Measurements from ENCODE around the gene ATXN7L3B. TPM values are rescaled to one million over a fixed set of nuclear protein-coding genes. Genes with fewer than 3 reads are reported as not detected.

ATXN7L3B gene
- total RNA-seq, 1 experiment from 2014 or later, result 30.6 TPM

DNA sequence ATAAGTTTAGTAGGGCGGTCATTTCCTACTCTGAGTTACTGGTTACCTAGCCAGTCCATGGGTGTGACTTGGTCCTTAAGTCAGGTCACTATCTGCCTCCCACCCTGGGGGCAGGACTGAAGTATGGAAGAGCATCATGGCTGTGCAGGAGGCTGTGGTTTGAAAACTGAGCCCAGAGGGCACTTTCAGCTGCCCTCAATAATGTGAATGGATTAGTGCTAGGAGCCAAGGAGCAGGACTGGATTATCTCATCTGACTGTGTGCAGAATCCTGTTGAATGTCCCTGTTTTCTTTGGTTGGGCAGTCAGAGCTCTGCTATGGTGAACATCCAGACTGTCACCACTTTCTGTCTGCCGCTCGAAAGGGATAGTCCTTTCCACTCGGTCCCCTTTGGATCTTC lies 1.6 kb downstream of the ATXN7L3B start:
- POLR2A ChIA-PET, result no interaction called here
- H3K9me3 ChIP-seq, result no peaks in the 10 kb centered on the region
- intact Hi-C loops (cut with micrococcal nuclease; ENCODE audit: unreplicated experiment), result loop anchor here (5.0 kb wide), 2 partner anchors 62 to 222 kb away; no protein-coding TSS in a partner anchor
- DNase-seq, result no peak
- H3K4me3 ChIP-seq (ENCODE audit: low read depth, low read length), result peak overlapping the region; percentile 86
- H3K27ac Mint-ChIP-seq (ENCODE audit: unreplicated experiment), result no peak overlapping the region
- no TSS peak for BruUV-seq (replicated peaks)
- H3K4me3 Mint-ChIP-seq (ENCODE audit: unreplicated experiment), result peak overlapping the region; percentile 98
- H3K27me3 Mint-ChIP-seq (ENCODE audit: insufficient read depth, unreplicated experiment), result no peaks in the 10 kb centered on the region
- peaks cover 18% of the 10 kb centered on the region for H3K4me1 Mint-ChIP-seq (ENCODE audit: low read depth, unreplicated experiment)
- CTCF ChIA-PET, result no interaction called here
- TF ChIP-seq, protein P1, sequence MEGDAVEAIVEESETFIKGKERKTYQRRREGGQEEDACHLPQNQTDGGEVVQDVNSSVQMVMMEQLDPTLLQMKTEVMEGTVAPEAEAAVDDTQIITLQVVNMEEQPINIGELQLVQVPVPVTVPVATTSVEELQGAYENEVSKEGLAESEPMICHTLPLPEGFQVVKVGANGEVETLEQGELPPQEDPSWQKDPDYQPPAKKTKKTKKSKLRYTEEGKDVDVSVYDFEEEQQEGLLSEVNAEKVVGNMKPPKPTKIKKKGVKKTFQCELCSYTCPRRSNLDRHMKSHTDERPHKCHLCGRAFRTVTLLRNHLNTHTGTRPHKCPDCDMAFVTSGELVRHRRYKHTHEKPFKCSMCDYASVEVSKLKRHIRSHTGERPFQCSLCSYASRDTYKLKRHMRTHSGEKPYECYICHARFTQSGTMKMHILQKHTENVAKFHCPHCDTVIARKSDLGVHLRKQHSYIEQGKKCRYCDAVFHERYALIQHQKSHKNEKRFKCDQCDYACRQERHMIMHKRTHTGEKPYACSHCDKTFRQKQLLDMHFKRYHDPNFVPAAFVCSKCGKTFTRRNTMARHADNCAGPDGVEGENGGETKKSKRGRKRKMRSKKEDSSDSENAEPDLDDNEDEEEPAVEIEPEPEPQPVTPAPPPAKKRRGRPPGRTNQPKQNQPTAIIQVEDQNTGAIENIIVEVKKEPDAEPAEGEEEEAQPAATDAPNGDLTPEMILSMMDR (IDR thresholded peaks at IDR 0.05; ENCODE audit: insufficient read depth in 1 of 2, low read depth in 1 of 2, low read length in 1 of 2, severe bottlenecking in 1 of 2, unreplicated experiment in 1 of 2), result no peak
- H3K36me3 ChIP-seq (ENCODE audit: control insufficient read depth, insufficient read depth, low read length), result peaks cover 5% of the 10 kb centered on the region
- no peaks in the 10 kb centered on the region for H3K9me3 Mint-ChIP-seq (ENCODE audit: unreplicated experiment)
- H3K4me1 ChIP-seq, result peaks cover 7% of the 10 kb centered on the region; the same call in 1 of the 2 replicates
- no peaks in the 10 kb centered on the region for H3K27me3 ChIP-seq (replicated peaks; ENCODE audit: control insufficient read depth, insufficient read depth, low read length)
- peaks cover 32% of the 10 kb centered on the region for H3K36me3 Mint-ChIP-seq (ENCODE audit: insufficient read depth, unreplicated experiment)

DNA sequence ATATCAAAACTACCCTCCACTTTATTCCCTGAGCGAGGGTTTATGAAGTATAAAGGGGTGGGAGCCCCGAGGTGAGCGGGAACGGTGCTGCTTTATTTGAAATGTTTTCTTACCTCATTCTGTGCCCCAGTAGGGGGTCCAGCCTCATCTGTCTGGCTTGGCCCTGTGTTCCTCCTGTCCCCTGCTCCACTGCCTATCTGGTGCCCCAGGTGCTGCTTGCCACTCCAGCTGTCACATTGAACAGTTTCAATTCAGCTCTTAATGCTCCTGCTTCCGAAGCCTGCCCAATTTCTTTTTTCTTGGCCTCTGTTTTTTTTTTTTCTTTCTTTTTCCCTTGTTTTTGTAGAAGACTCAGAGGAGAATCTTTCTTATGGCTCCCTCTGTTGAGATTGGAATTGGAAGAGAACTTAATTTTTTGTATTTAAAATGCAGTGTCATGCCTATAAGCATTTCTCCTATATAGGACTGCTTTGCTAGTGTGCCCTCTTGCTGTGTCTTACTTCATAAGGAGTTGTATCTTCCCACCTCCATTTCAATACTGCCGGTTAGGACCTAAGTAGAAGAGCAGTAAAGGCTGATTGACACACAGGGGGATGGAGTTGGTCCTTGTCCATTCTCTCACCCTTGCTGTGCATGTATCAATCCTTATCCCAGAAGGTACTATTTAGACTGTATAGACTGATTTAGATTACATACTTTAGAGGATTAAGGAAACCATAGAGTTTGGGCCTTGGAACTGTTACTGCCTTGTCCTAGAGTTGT lies 2.3 kb downstream of the ATXN7L3B start:
- H3K36me3 ChIP-seq (ENCODE audit: control insufficient read depth, insufficient read depth, low read length), result peaks cover 5% of the 10 kb centered on the region
- ChIA-PET POLR2A (no interaction called here), CTCF (no interaction called here)
- no peaks in the 10 kb centered on the region for H3K9me3 ChIP-seq
- no peaks in the 10 kb centered on the region for H3K9me3 Mint-ChIP-seq (ENCODE audit: unreplicated experiment)
- no peak overlapping the region for H3K4me3 ChIP-seq (ENCODE audit: low read depth, low read length)
- H3K36me3 Mint-ChIP-seq (ENCODE audit: insufficient read depth, unreplicated experiment), result peaks cover 32% of the 10 kb centered on the region
- intact Hi-C loops (cut with micrococcal nuclease; ENCODE audit: unreplicated experiment), result loop anchor here (5.0 kb wide), 2 partner anchors 63 to 223 kb away; no protein-coding TSS in a partner anchor
- H3K4me1 ChIP-seq, result peaks cover 7% of the 10 kb centered on the region; the same call in 1 of the 2 replicates
- H3K27ac Mint-ChIP-seq (ENCODE audit: unreplicated experiment), result peak overlapping the region; percentile 23
- TF ChIP-seq, protein P1 (IDR thresholded peaks at IDR 0.05; ENCODE audit: insufficient read depth in 1 of 2, low read depth in 1 of 2, low read length in 1 of 2, severe bottlenecking in 1 of 2, unreplicated experiment in 1 of 2), result no peak
- no peaks in the 10 kb centered on the region for H3K27me3 Mint-ChIP-seq (ENCODE audit: insufficient read depth, unreplicated experiment)
- no peak for DNase-seq
- peaks cover 18% of the 10 kb centered on the region for H3K4me1 Mint-ChIP-seq (ENCODE audit: low read depth, unreplicated experiment)
- no peaks in the 10 kb centered on the region for H3K27me3 ChIP-seq (replicated peaks; ENCODE audit: control insufficient read depth, insufficient read depth, low read length)
- H3K4me3 Mint-ChIP-seq (ENCODE audit: unreplicated experiment), result peak overlapping the region; percentile 98
- BruUV-seq (replicated peaks), result no TSS peak

DNA sequence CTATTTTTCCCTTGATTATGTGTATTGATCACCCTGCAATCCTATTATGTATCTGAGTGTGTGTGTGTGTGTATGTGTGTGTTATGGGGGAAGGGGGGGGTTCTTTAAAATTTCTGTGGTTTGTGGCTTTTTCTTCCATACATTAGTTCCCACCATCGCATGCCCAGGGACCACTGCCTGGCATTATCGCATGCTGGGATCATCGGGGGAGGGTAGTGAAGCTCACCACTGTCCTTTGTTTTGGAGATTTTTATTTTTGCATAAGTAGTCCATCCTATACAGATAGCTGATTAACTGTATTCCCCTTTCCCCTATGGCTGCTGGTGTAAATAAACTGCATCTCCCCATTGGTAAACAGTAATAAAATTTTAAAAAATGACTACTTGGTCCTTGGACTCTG lies 3.4 kb downstream of the ATXN7L3B start:
- no TSS peak for BruUV-seq (replicated peaks)
- intact Hi-C loops (cut with micrococcal nuclease; ENCODE audit: unreplicated experiment), result no loop called here
- no peak overlapping the region for H3K4me3 Mint-ChIP-seq (ENCODE audit: unreplicated experiment)
- H3K9me3 Mint-ChIP-seq (ENCODE audit: unreplicated experiment), result no peaks in the 10 kb centered on the region
- CTCF ChIA-PET, result no interaction called here
- peaks cover 32% of the 10 kb centered on the region for H3K36me3 Mint-ChIP-seq (ENCODE audit: insufficient read depth, unreplicated experiment)
- Histone ChIP-seq H3K9me3 (no peaks in the 10 kb centered on the region), H3K36me3 (ENCODE audit: control insufficient read depth, insufficient read depth, low read length) (peaks cover 5% of the 10 kb centered on the region), H3K27me3 (replicated peaks; ENCODE audit: control insufficient read depth, insufficient read depth, low read length) (no peaks in the 10 kb centered on the region), H3K4me3 (ENCODE audit: low read depth, low read length) (no peak overlapping the region), H3K4me1 (peaks cover 7% of the 10 kb centered on the region; the same call in 1 of the 2 replicates)
- no peak for DNase-seq
- no peak overlapping the region for H3K27ac Mint-ChIP-seq (ENCODE audit: unreplicated experiment)
- POLR2A ChIA-PET, result no interaction called here
- TF ChIP-seq, protein P1 (IDR thresholded peaks at IDR 0.05; ENCODE audit: insufficient read depth in 1 of 2, low read depth in 1 of 2, low read length in 1 of 2, severe bottlenecking in 1 of 2, unreplicated experiment in 1 of 2), result no peak
- H3K4me1 Mint-ChIP-seq (ENCODE audit: low read depth, unreplicated experiment), result peaks cover 18% of the 10 kb centered on the region
- H3K27me3 Mint-ChIP-seq (ENCODE audit: insufficient read depth, unreplicated experiment), result no peaks in the 10 kb centered on the region
